Fibroblast of lung (primary cell): ENCODE measurements around the gene COX4I2. TPM values are rescaled to one million over a fixed set of nuclear protein-coding genes. Genes with fewer than 3 reads are reported as not detected.

Source experiments
- DNase-seq, 2 donors: peaks; one replicate each; pipeline versions ENCODE4 v3.0.0 to v3.0.0-alpha.2; 2010; ENCODE audit warnings: low read depth in 2 of 2
- H2AFZ ChIP-seq: 2 replicates; pipeline ENCODE4 v1.5.1; 2012; ENCODE audit warnings: low read length, control low read depth, inconsistent platforms
- H3K27ac ChIP-seq: 2 replicates; pipeline ENCODE4 v1.5.1; 2011; ENCODE audit warnings: low read length, control low read depth; ENCODE audit not compliant: insufficient read depth
- H3K27me3 ChIP-seq: 2 replicates; pipeline ENCODE4 v1.5.1; 2011; ENCODE audit warnings: mild to moderate bottlenecking, low read length; ENCODE audit not compliant: control insufficient read depth, insufficient read depth
- H3K36me3 ChIP-seq: 2 replicates; pipeline ENCODE4 v1.5.1; 2011; ENCODE audit warnings: low read length; ENCODE audit not compliant: control insufficient read depth, insufficient read depth
- H3K4me1 ChIP-seq: 2 replicates; pipeline ENCODE4 v1.5.1; 2011; ENCODE audit warnings: low read length; ENCODE audit not compliant: control insufficient read depth, insufficient read depth; ENCODE audit errors: extremely low read depth
- H3K4me2 ChIP-seq: 2 replicates; pipeline ENCODE4 v1.5.1; 2011; ENCODE audit warnings: low read length, control low read depth; ENCODE audit not compliant: insufficient read depth; ENCODE audit errors: extremely low read depth
- H3K4me3 ChIP-seq, 4 experiments: fragments of 200-600 bp in 1 of 4; sonication (generic) in 1 of 4; replicated peaks in 1 of 4; 2 replicates each; pipeline ENCODE4 v1.5.1; 2011 to 2016; ENCODE audit warnings: low read length in 4 of 4, low read depth in 3 of 4, mild to moderate bottlenecking in 3 of 4, control low read depth in 2 of 4, inconsistent platforms in 1 of 4, mixed read lengths in 1 of 4; ENCODE audit not compliant: insufficient read depth in 1 of 4; ENCODE audit errors: control extremely low read depth in 1 of 4
- H3K79me2 ChIP-seq: 2 replicates; pipeline ENCODE4 v1.5.1; 2012; ENCODE audit warnings: mild to moderate bottlenecking, low read length, inconsistent platforms; ENCODE audit not compliant: control insufficient read depth, insufficient read depth
- H3K9ac ChIP-seq: 2 replicates; pipeline ENCODE4 v1.5.1; 2011; ENCODE audit warnings: mild to moderate bottlenecking, low read length, control low read depth; ENCODE audit not compliant: insufficient read depth
- H3K9me3 ChIP-seq: 2 replicates; pipeline ENCODE4 v1.5.1; 2012; ENCODE audit warnings: low read depth, low read length; ENCODE audit not compliant: control insufficient read depth, insufficient read depth
- H4K20me1 ChIP-seq: 2 replicates; pipeline ENCODE4 v1.5.1; 2011; ENCODE audit warnings: low read length; ENCODE audit not compliant: control insufficient read depth, insufficient read depth; ENCODE audit errors: extremely low read depth
- CTCF ChIP-seq, 2 donors: IDR thresholded peaks in 1 of 2; conservative IDR thresholded peaks in 1 of 2; 1 replicate in 1 of 2; 2 replicates in 1 of 2; pipeline ENCODE4 v1.5.1; 2011 to 2012; ENCODE audit warnings: low read length in 2 of 2, control low read depth in 1 of 2, inconsistent platforms in 1 of 2, low read depth in 1 of 2, mild to moderate bottlenecking in 1 of 2
- EZH2 ChIP-seq: IDR thresholded peaks from 2 replicates; pipeline ENCODE4 v1.5.1; 2012; ENCODE audit warnings: low read length, control low read depth, mild to moderate bottlenecking; ENCODE audit errors: missing control alignments
- polyA plus RNA-seq, 2 donors: library from polyadenylated mRNA; depleted of rRNA in 1 of 2; stranded (reverse) in 1 of 2; unstranded in 1 of 2; fragments of >200 nt; gene quantifications; 2 replicates each; pipeline ENCODE4 v1.2.1, GENCODE V29; 2011 to 2012; ENCODE audit warnings: missing spikeins in 1 of 2
- total RNA-seq: library from RNA; depleted of rRNA; stranded (reverse); fragments of >200 nt; gene quantifications from 2 replicates; pipeline ENCODE4 v1.2.1, GENCODE V29; 2014

COX4I2 gene
- total and polyA plus RNA-seq, 2 donors (not counting 1 experiment from before 2014, with no cell fraction given) = not detected

GRCh38 chr20:31603822-31604566 is 33.7 kb upstream of the COX4I2 start:
- Histone ChIP-seq H3K9me3 (no peaks in the 10 kb centered on the region), H2AFZ (no peak overlapping the region), H3K4me2 (peak overlapping the region; percentile 82), H3K79me2 (peaks cover 20% of the 10 kb centered on the region), H3K27ac (peak overlapping the region; percentile 98), H3K4me3 (peak overlapping the region; percentile 79 to 98 (median 87)), H3K27me3 (no peaks in the 10 kb centered on the region), H3K9ac (peak overlapping the region; percentile 98), H3K36me3 (no peaks in the 10 kb centered on the region), H4K20me1 (no peaks in the 10 kb centered on the region), H3K4me1 (peaks cover 20% of the 10 kb centered on the region)
- TF ChIP-seq CTCF (conservative IDR thresholded peaks at IDR 0.05 in 1 of 2, IDR thresholded peaks at IDR 0.05 in 1 of 2; ENCODE audit: low read depth in 1 of 2, low read length in 2 of 2) = no peak
- TF ChIP-seq EZH2 = no peak
- DNase-seq = peak; percentile 95 to 98

- peak overlapping the region; percentile 82 for H3K4me2 ChIP-seq
- no peak for TF ChIP-seq CTCF (conservative IDR thresholded peaks at IDR 0.05 in 1 of 2, IDR thresholded peaks at IDR 0.05 in 1 of 2; ENCODE audit: low read depth in 1 of 2, low read length in 2 of 2)
- no peak for TF ChIP-seq EZH2
- peak overlapping the region; percentile 79 to 98 (median 87) for H3K4me3 ChIP-seq
- no peaks in the 10 kb centered on the region for H4K20me1 ChIP-seq
- no peaks in the 10 kb centered on the region for H3K36me3 ChIP-seq
- no peaks in the 10 kb centered on the region for H3K27me3 ChIP-seq
- peak overlapping the region; percentile 98 for H3K9ac ChIP-seq
- H3K9me3 ChIP-seq = no peaks in the 10 kb centered on the region
- H3K79me2 ChIP-seq = peaks cover 20% of the 10 kb centered on the region
- no peak overlapping the region for H2AFZ ChIP-seq
- no peak for DNase-seq
- H3K27ac ChIP-seq = peak overlapping the region; percentile 98
- peaks cover 21% of the 10 kb centered on the region for H3K4me1 ChIP-seq
Observed at GRCh38 chr20:31604567-31605030, 33.1 kb upstream of the COX4I2 start.

- Histone ChIP-seq H3K27ac (peak within 1 kb of the TSS; percentile 98), H3K4me1 (peaks cover 21% of the 10 kb centered on the region), H3K9ac (peak within 1 kb of the TSS; percentile 98), H3K4me3 (peak within 1 kb of the TSS; percentile 79 to 98 (median 87)), H3K27me3 (no peaks in the 10 kb centered on the region), H3K4me2 (peak within 1 kb of the TSS; percentile 82), H2AFZ (no peak within 1 kb of the TSS), H4K20me1 (no peaks in the 10 kb centered on the region), H3K36me3 (no peaks in the 10 kb centered on the region), H3K79me2 (peaks cover 20% of the 10 kb centered on the region), H3K9me3 (no peaks in the 10 kb centered on the region)
- DNase-seq = peak; percentile 93 to 96
- no peak for TF ChIP-seq CTCF (conservative IDR thresholded peaks at IDR 0.05 in 1 of 2, IDR thresholded peaks at IDR 0.05 in 1 of 2; ENCODE audit: low read depth in 1 of 2, low read length in 2 of 2)
- no peak for TF ChIP-seq EZH2
Observed at GRCh38 chr20:31605031-31605901, 32.4 kb upstream of the COX4I2 start, which contains the start of gene ID1. Gene ID1, plus strand, starts transcription at chr20:31605289. Its CDS starts 99 bp downstream, at chr20:31605388.
